ENCODE measurements around the gene CFAP46. TPM values are rescaled to one million over a fixed set of nuclear protein-coding genes. Genes with fewer than 3 reads are reported as not detected.

The CFAP46 gene
- total RNA-seq, 6 donors from 2014 or later, result 0.60 to 28.3 (median 8.0) TPM

GRCh38 chr10:132919374-132920100 is 22.8 kb downstream of the CFAP46 start:
- DNase-seq (peak in 1 of 2 donors; percentile 69), ATAC-seq (ENCODE audit: low FRiP score in 2 of 2) (no peak)
- WGBS, 2 donors, result 92% methylated on average over 33 to 43 of the region's 45 CpGs
- H3K9me3 ChIP-seq, result no peaks in the 10 kb centered on the region
- no peaks in the 10 kb centered on the region for H3K36me3 ChIP-seq
- H3K4me3 ChIP-seq, result no peak overlapping the region
- H3K4me1 ChIP-seq, result no peaks in the 10 kb centered on the region
- TF ChIP-seq CTCF (IDR thresholded peaks at IDR 0.05), result no peak
- no peak for TF ChIP-seq POLR2AphosphoS5 (IDR thresholded peaks at IDR 0.05)
- no peak for TF ChIP-seq EP300 (IDR thresholded peaks at IDR 0.05)
- no peak for TF ChIP-seq POLR2A (IDR thresholded peaks at IDR 0.05)
- no peak overlapping the region for H3K27ac ChIP-seq
- H3K27me3 ChIP-seq, result no peaks in the 10 kb centered on the region

- TF ChIP-seq CTCF (IDR thresholded peaks at IDR 0.05) (no peak), POLR2AphosphoS5 (IDR thresholded peaks at IDR 0.05) (no peak), POLR2A (IDR thresholded peaks at IDR 0.05) (no peak), EP300 (IDR thresholded peaks at IDR 0.05) (no peak)
- peak in 1 of 2 donors; percentile 75 for DNase-seq
- H3K4me3 ChIP-seq, result no peak overlapping the region
- WGBS, 2 donors, result 81 to 82% methylated on average over 15 to 34 of the region's 34 CpGs
- no peaks in the 10 kb centered on the region for H3K9me3 ChIP-seq
- no peaks in the 10 kb centered on the region for H3K4me1 ChIP-seq
- H3K27ac ChIP-seq, result no peak overlapping the region
- no peaks in the 10 kb centered on the region for H3K27me3 ChIP-seq
- no peaks in the 10 kb centered on the region for H3K36me3 ChIP-seq
- no peak for ATAC-seq (ENCODE audit: low FRiP score in 2 of 2)
Measured at GRCh38 chr10:132918617-132919373, 23.6 kb downstream of the CFAP46 start.

GRCh38 chr10:132918264-132918616 is 24.1 kb downstream of the CFAP46 start:
- ATAC-seq (ENCODE audit: low FRiP score in 2 of 2) (no peak), DNase-seq (no peak)
- no peaks in the 10 kb centered on the region for H3K27me3 ChIP-seq
- no peaks in the 10 kb centered on the region for H3K4me1 ChIP-seq
- no peak for TF ChIP-seq POLR2A (IDR thresholded peaks at IDR 0.05)
- no peak for TF ChIP-seq POLR2AphosphoS5 (IDR thresholded peaks at IDR 0.05)
- TF ChIP-seq EP300 (IDR thresholded peaks at IDR 0.05), result no peak
- TF ChIP-seq CTCF (IDR thresholded peaks at IDR 0.05), result no peak
- WGBS, 2 donors, result 90 to 94% methylated on average over 9 to 15 of the region's 19 CpGs
- H3K27ac ChIP-seq, result no peak overlapping the region
- H3K9me3 ChIP-seq, result no peaks in the 10 kb centered on the region
- no peaks in the 10 kb centered on the region for H3K36me3 ChIP-seq
- H3K4me3 ChIP-seq, result no peak overlapping the region

- Histone ChIP-seq H3K27me3 (no peaks in the 10 kb centered on the region), H3K4me1 (no peaks in the 10 kb centered on the region), H3K4me3 (no peak overlapping the region), H3K36me3 (no peaks in the 10 kb centered on the region), H3K27ac (no peak overlapping the region), H3K9me3 (no peaks in the 10 kb centered on the region)
- no peak for TF ChIP-seq EP300 (IDR thresholded peaks at IDR 0.05)
- no peak for TF ChIP-seq CTCF (IDR thresholded peaks at IDR 0.05)
- no peak for TF ChIP-seq POLR2AphosphoS5 (IDR thresholded peaks at IDR 0.05)
- no peak for TF ChIP-seq POLR2A (IDR thresholded peaks at IDR 0.05)
- DNase-seq, result peak in 1 of 2 donors; percentile 77
- 88 to 93% methylated on average over 20 to 31 of the region's 31 CpGs for WGBS, 2 donors
- no peak for ATAC-seq (ENCODE audit: low FRiP score in 2 of 2)
Measured at GRCh38 chr10:132916956-132917666, 25.3 kb downstream of the CFAP46 start.

Data from upper lobe of left lung (tissue), 6 donors.